ENCODE data around the gene SPTLC2. TPM values are rescaled to one million over a fixed set of nuclear protein-coding genes. Genes with fewer than 3 reads are reported as not detected.

The SPTLC2 gene
- total and polyA plus RNA-seq, 2 experiments from 2014 or later = 33.6 to 34.2 TPM

DNA sequence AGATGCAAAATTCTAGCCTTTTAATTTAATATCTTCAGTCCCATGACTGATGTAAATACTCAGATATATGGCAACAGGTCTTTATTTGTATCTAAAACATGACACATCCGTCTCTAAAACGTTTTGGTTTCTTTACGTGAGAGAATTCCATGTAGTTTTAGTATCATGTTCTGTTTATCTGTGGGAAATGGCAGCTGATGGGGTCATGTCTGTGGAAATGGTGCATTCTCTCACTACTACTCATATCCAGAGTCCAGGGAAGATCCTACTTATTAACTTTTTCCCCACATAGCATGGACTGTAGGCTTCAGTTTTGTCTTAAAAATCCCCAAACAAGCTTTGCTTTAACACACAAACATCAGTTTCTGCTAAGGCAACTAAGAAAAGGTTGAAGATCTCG lies 53.8 kb downstream of the SPTLC2 start:
- WGBS (ENCODE audit: low lambda C conversion rate, missing lambda C conversion rate) = 81% methylated on average over 4 of the region's 4 CpGs
- no peaks in the 10 kb centered on the region for H3K4me1 ChIP-seq (ENCODE audit: insufficient read depth)
- H3K79me2 ChIP-seq = no peaks in the 10 kb centered on the region
- TF ChIP-seq EZH2phosphoT487 (IDR thresholded peaks at IDR 0.05; ENCODE audit: low read depth, severe bottlenecking, unreplicated experiment) (no peak), EZH2 (IDR thresholded peaks at IDR 0.05; ENCODE audit: borderline replicate concordance) (no peak), CTCF (IDR thresholded peaks at IDR 0.05; ENCODE audit: poor library complexity) (no peak)
- no peak overlapping the region for H2AFZ ChIP-seq
- no peak overlapping the region for H3K4me3 ChIP-seq
- no peak for DNase-seq (ENCODE audit: low spot score)
- no peaks in the 10 kb centered on the region for H3K36me3 ChIP-seq (replicated peaks; ENCODE audit: insufficient read depth, low read depth)
- no peaks in the 10 kb centered on the region for H3K9me3 ChIP-seq (ENCODE audit: low read depth)
- no peak overlapping the region for H3K27ac ChIP-seq
- H3K4me2 ChIP-seq = no peak overlapping the region
- H4K20me1 ChIP-seq (ENCODE audit: insufficient read depth, poor library complexity, severe bottlenecking) = no peaks in the 10 kb centered on the region
- H3K9me2 ChIP-seq (replicated peaks; ENCODE audit: insufficient read depth) = no peaks in the 10 kb centered on the region
- no peaks in the 10 kb centered on the region for H3K27me3 ChIP-seq

- Histone ChIP-seq H3K4me2 (no peak overlapping the region), H3K4me1 (ENCODE audit: insufficient read depth) (no peaks in the 10 kb centered on the region), H3K36me3 (replicated peaks; ENCODE audit: insufficient read depth, low read depth) (no peaks in the 10 kb centered on the region), H3K27me3 (no peaks in the 10 kb centered on the region), H2AFZ (no peak overlapping the region), H3K79me2 (no peaks in the 10 kb centered on the region), H3K4me3 (no peak overlapping the region), H4K20me1 (ENCODE audit: insufficient read depth, poor library complexity, severe bottlenecking) (no peaks in the 10 kb centered on the region), H3K27ac (no peak overlapping the region), H3K9me2 (replicated peaks; ENCODE audit: insufficient read depth) (no peaks in the 10 kb centered on the region), H3K9me3 (ENCODE audit: low read depth) (no peaks in the 10 kb centered on the region)
- 85% methylated on average over 5 of the region's 5 CpGs for WGBS (ENCODE audit: low lambda C conversion rate, missing lambda C conversion rate)
- no peak for TF ChIP-seq EZH2phosphoT487 (IDR thresholded peaks at IDR 0.05; ENCODE audit: low read depth, severe bottlenecking, unreplicated experiment)
- no peak for TF ChIP-seq CTCF (IDR thresholded peaks at IDR 0.05; ENCODE audit: poor library complexity)
- TF ChIP-seq EZH2 (IDR thresholded peaks at IDR 0.05; ENCODE audit: borderline replicate concordance) = no peak
- DNase-seq (ENCODE audit: low spot score) = no peak
These were observed 54.6 kb downstream of the SPTLC2 start for GRCh38 chr14:77561881-77562280.

GRCh38 chr14:77559381-77559780 lies 57.1 kb downstream of the SPTLC2 start:
- Histone ChIP-seq H3K36me3 (replicated peaks; ENCODE audit: insufficient read depth, low read depth) (no peaks in the 10 kb centered on the region), H3K27me3 (no peaks in the 10 kb centered on the region), H4K20me1 (ENCODE audit: insufficient read depth, poor library complexity, severe bottlenecking) (no peaks in the 10 kb centered on the region), H3K9me2 (replicated peaks; ENCODE audit: insufficient read depth) (no peaks in the 10 kb centered on the region), H3K4me3 (no peak overlapping the region), H3K9me3 (ENCODE audit: low read depth) (no peaks in the 10 kb centered on the region), H3K27ac (no peak overlapping the region), H3K4me1 (ENCODE audit: insufficient read depth) (no peaks in the 10 kb centered on the region), H3K79me2 (no peaks in the 10 kb centered on the region), H2AFZ (no peak overlapping the region), H3K4me2 (no peak overlapping the region)
- no peak for TF ChIP-seq CTCF (IDR thresholded peaks at IDR 0.05; ENCODE audit: poor library complexity)
- no peak for DNase-seq (ENCODE audit: low spot score)
- 95% methylated on average over 6 of the region's 6 CpGs for WGBS (ENCODE audit: low lambda C conversion rate, missing lambda C conversion rate)

DNA sequence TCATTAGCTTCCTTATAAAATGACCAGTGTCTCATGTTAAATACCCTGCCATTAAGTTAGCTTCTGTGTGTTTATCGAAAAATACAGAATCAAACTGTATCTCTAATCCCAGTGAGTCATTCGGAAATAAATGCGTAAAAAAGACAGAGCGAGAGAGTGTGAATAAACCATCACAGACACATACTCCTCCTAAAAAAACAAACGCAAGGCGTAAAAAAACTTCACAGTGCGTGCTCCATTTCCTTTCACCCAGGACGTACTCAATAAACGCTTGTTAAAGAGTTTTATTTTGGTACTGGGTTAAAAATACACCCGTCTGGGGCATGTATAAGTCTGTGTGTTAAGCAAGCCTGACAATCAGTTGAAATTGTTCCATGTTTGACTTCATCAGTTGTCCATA lies 59.0 kb downstream of the SPTLC2 start:
- Histone ChIP-seq H3K27ac (no peak overlapping the region), H4K20me1 (ENCODE audit: insufficient read depth, poor library complexity, severe bottlenecking) (no peaks in the 10 kb centered on the region), H3K4me1 (ENCODE audit: insufficient read depth) (no peaks in the 10 kb centered on the region), H3K36me3 (replicated peaks; ENCODE audit: insufficient read depth, low read depth) (no peaks in the 10 kb centered on the region), H3K4me2 (no peak overlapping the region), H2AFZ (no peak overlapping the region), H3K9me3 (ENCODE audit: low read depth) (no peaks in the 10 kb centered on the region), H3K27me3 (no peaks in the 10 kb centered on the region), H3K4me3 (no peak overlapping the region), H3K79me2 (no peaks in the 10 kb centered on the region), H3K9me2 (replicated peaks; ENCODE audit: insufficient read depth) (no peaks in the 10 kb centered on the region)
- TF ChIP-seq EZH2 (IDR thresholded peaks at IDR 0.05; ENCODE audit: borderline replicate concordance) (no peak), EZH2phosphoT487 (IDR thresholded peaks at IDR 0.05; ENCODE audit: low read depth, severe bottlenecking, unreplicated experiment) (no peak), CTCF (IDR thresholded peaks at IDR 0.05; ENCODE audit: poor library complexity) (no peak)
- WGBS (ENCODE audit: low lambda C conversion rate, missing lambda C conversion rate) = 91% methylated on average over 10 of the region's 10 CpGs
- no peak for DNase-seq (ENCODE audit: low spot score)
